Karpas-422 (cell line): ENCODE results near the gene TSPAN9. TPM values are rescaled to one million over a fixed set of nuclear protein-coding genes. Genes with fewer than 3 reads are reported as not detected.

Experiments used
- DNase-seq: peaks from one replicate; pipeline ENCODE4 v3.0.0-alpha.2; 2015
- H2AFZ ChIP-seq: fragments of 200-600 bp; sonication (generic); 2 replicates; pipeline ENCODE4 v1.6.1; 2014; ENCODE audit warnings: antibody characterized with exemption, low read length, mixed read lengths
- H3K27ac ChIP-seq: fragments of 200-600 bp; sonication (generic); 2 replicates; pipeline ENCODE4 v1.5.1; 2014; ENCODE audit warnings: mild to moderate bottlenecking, low read length, moderate library complexity
- H3K27me3 ChIP-seq: fragments of 200-600 bp; sonication (generic); 2 replicates; pipeline ENCODE4 v1.6.1; 2014; ENCODE audit warnings: low read length, mixed read lengths
- H3K36me3 ChIP-seq: fragments of 200-600 bp; sonication (generic); 2 replicates; pipeline ENCODE4 v1.6.1; 2014; ENCODE audit warnings: low read length, mixed read lengths; ENCODE audit not compliant: insufficient read depth
- H3K4me1 ChIP-seq: fragments of 200-600 bp; sonication (generic); 2 replicates; pipeline ENCODE4 v1.6.1; 2014; ENCODE audit warnings: mild to moderate bottlenecking, low read length, mixed read lengths
- H3K4me2 ChIP-seq: fragments of 200-600 bp; sonication (generic); 2 replicates; pipeline ENCODE4 v1.6.1; 2014; ENCODE audit warnings: low read length, low read depth, mild to moderate bottlenecking; ENCODE audit not compliant: poor library complexity, severe bottlenecking
- H3K4me3 ChIP-seq: fragments of 200-600 bp; sonication (generic); 2 replicates; pipeline ENCODE4 v1.5.1; 2014; ENCODE audit warnings: mild to moderate bottlenecking, antibody characterized with exemption, low read length, mixed read lengths
- H3K79me2 ChIP-seq: fragments of 200-600 bp; sonication (generic); 2 replicates; pipeline ENCODE4 v1.6.1; 2014; ENCODE audit warnings: mild to moderate bottlenecking, low read length, mixed read lengths
- H3K9ac ChIP-seq: fragments of 200-600 bp; sonication (generic); 2 replicates; pipeline ENCODE4 v1.6.0; 2014; ENCODE audit warnings: low read length
- H3K9me2 ChIP-seq: fragments of 200-600 bp; sonication (generic), shearing (Covaris generic); replicated peaks from 2 replicates; pipeline ENCODE4 v1.6.0; 2014; ENCODE audit warnings: mild to moderate bottlenecking, low read length, moderate library complexity; ENCODE audit not compliant: insufficient read depth
- H3K9me3 ChIP-seq: fragments of 300-700, 200-600 bp; sonication (generic); 2 replicates; pipeline ENCODE4 v1.6.1; 2014; ENCODE audit warnings: low read length, mixed read lengths
- H4K20me1 ChIP-seq: fragments of 200-600 bp; sonication (generic); 2 replicates; pipeline ENCODE4 v1.6.1; 2014; ENCODE audit warnings: mild to moderate bottlenecking, antibody characterized with exemption, low read length, low read depth; ENCODE audit not compliant: insufficient read depth
- total RNA-seq: library from RNA; depleted of rRNA; stranded (reverse); fragments of >200 nt; shearing (Covaris generic); gene quantifications from 2 replicates; pipeline ENCODE4 v1.2.3, GENCODE V29; 2014; ENCODE audit warnings: low replicate concordance

The TSPAN9 gene
- total RNA-seq, 1 experiment from 2014 or later = 2.0 TPM

DNA sequence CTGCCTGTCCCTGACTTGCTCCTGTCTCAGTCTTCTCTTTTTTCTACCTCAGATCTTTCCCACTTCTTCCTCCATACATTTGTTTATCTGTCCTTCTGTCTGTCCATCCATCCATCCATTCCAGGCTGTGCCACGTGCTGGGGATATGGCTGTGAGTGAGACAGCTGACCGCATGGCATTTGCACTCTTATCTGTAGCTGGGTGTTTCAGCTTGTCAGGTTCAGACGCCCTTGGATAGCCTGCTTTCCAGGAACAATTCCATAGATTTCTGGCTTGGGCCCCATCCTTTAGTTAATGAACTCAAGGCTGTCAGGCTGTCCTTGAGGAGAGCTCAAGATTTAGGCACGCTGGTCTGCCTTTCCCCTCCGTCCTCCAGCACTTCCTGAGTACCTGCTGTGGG, 116.6 kb downstream of the TSPAN9 start:
- no peak overlapping the region for H2AFZ ChIP-seq
- H3K4me2 ChIP-seq = no peak overlapping the region
- H3K36me3 ChIP-seq = no peaks in the 10 kb centered on the region
- no peak overlapping the region for H3K27ac ChIP-seq
- H3K9me3 ChIP-seq = no peaks in the 10 kb centered on the region
- H3K27me3 ChIP-seq = no peaks in the 10 kb centered on the region
- no peaks in the 10 kb centered on the region for H3K79me2 ChIP-seq
- no peaks in the 10 kb centered on the region for H4K20me1 ChIP-seq
- no peak overlapping the region for H3K4me3 ChIP-seq
- no peak for DNase-seq
- no peaks in the 10 kb centered on the region for H3K9me2 ChIP-seq
- H3K4me1 ChIP-seq = peaks cover 6% of the 10 kb centered on the region
- H3K9ac ChIP-seq = no peak overlapping the region

DNA sequence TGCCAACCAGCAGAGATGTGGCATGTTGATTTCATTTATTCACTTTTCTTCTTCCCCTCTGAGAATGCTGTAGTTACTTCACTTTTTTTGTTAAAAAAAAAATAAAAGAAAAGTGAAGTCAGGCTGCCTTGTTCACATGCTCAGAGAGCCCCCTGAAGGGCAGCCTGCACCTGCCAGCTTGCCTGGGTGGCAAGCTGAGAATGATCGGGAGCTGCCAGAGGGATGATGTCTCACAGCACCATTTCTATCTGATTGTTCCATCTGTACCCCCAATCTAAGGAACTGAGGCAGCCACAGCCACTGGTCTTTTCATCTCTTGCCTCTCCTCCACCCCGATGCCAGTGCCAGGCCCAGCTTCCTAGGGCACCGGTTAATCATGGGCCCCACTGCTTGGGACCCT, 118.2 kb downstream of the TSPAN9 start:
- no peaks in the 10 kb centered on the region for H3K4me1 ChIP-seq
- no peak overlapping the region for H3K4me2 ChIP-seq
- H2AFZ ChIP-seq = no peak overlapping the region
- H3K36me3 ChIP-seq = no peaks in the 10 kb centered on the region
- H3K27ac ChIP-seq = no peak overlapping the region
- DNase-seq = no peak
- no peak overlapping the region for H3K4me3 ChIP-seq
- no peaks in the 10 kb centered on the region for H3K79me2 ChIP-seq
- no peaks in the 10 kb centered on the region for H3K27me3 ChIP-seq
- H3K9me2 ChIP-seq = no peaks in the 10 kb centered on the region
- no peaks in the 10 kb centered on the region for H3K9me3 ChIP-seq
- H4K20me1 ChIP-seq = no peaks in the 10 kb centered on the region
- H3K9ac ChIP-seq = no peak overlapping the region

- no peaks in the 10 kb centered on the region for H3K4me1 ChIP-seq
- H3K4me2 ChIP-seq = no peak overlapping the region
- H3K9ac ChIP-seq = no peak overlapping the region
- H3K9me3 ChIP-seq = no peaks in the 10 kb centered on the region
- no peaks in the 10 kb centered on the region for H3K79me2 ChIP-seq
- H2AFZ ChIP-seq = no peak overlapping the region
- no peaks in the 10 kb centered on the region for H3K9me2 ChIP-seq
- H3K27me3 ChIP-seq = no peaks in the 10 kb centered on the region
- no peak for DNase-seq
- H3K4me3 ChIP-seq = no peak overlapping the region
- no peaks in the 10 kb centered on the region for H4K20me1 ChIP-seq
- no peak overlapping the region for H3K27ac ChIP-seq
- H3K36me3 ChIP-seq = no peaks in the 10 kb centered on the region
These were observed 118.8 kb downstream of the TSPAN9 start for GRCh38 chr12:3195859-3196483.

GRCh38 chr12:3196488-3196887, 119.3 kb downstream of the TSPAN9 start:
- Histone ChIP-seq H3K4me2 (no peak overlapping the region), H2AFZ (no peak overlapping the region), H3K9me3 (no peaks in the 10 kb centered on the region), H3K9me2 (no peaks in the 10 kb centered on the region), H3K27ac (no peak overlapping the region), H3K79me2 (no peaks in the 10 kb centered on the region), H3K36me3 (no peaks in the 10 kb centered on the region), H4K20me1 (no peaks in the 10 kb centered on the region), H3K9ac (no peak overlapping the region), H3K4me3 (no peak overlapping the region), H3K27me3 (no peaks in the 10 kb centered on the region), H3K4me1 (no peaks in the 10 kb centered on the region)
- DNase-seq = no peak

- no peaks in the 10 kb centered on the region for H3K9me3 ChIP-seq
- H3K4me3 ChIP-seq = no peak overlapping the region
- no peak overlapping the region for H3K27ac ChIP-seq
- H2AFZ ChIP-seq = no peak overlapping the region
- H3K36me3 ChIP-seq = no peaks in the 10 kb centered on the region
- no peaks in the 10 kb centered on the region for H3K9me2 ChIP-seq
- H3K9ac ChIP-seq = no peak overlapping the region
- DNase-seq = no peak
- H3K4me2 ChIP-seq = no peak overlapping the region
- no peaks in the 10 kb centered on the region for H4K20me1 ChIP-seq
- H3K79me2 ChIP-seq = no peaks in the 10 kb centered on the region
- no peaks in the 10 kb centered on the region for H3K27me3 ChIP-seq
- no peaks in the 10 kb centered on the region for H3K4me1 ChIP-seq
These were observed 120.1 kb downstream of the TSPAN9 start for GRCh38 chr12:3197131-3197818.

DNA sequence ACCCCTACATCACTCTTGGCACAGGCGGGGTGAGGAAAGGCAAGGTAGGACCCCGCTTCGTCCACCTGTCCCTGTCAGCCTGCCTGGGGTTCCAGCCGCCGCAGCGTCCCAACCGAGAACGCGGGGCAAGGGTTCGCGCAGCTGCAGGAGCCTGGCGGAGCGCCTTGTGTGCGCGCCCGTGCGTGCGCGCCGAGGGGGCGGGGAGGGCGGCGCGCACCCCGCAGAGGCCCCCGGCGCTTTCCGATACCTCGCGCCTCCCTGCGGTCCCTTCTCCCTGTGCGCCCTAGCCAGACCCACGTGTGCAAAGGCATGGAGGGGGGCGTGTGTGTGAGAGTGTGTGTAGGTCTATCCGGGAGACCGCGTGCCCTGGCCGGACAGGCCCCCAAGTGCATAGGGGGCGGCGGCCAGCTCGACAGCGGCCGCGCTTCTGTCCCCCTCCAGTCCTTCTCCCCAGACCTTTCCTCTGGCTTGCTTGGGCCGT, 122.4 kb downstream of the TSPAN9 start:
- H3K4me2 ChIP-seq = no peak overlapping the region
- no peak overlapping the region for H3K9ac ChIP-seq

DNA sequence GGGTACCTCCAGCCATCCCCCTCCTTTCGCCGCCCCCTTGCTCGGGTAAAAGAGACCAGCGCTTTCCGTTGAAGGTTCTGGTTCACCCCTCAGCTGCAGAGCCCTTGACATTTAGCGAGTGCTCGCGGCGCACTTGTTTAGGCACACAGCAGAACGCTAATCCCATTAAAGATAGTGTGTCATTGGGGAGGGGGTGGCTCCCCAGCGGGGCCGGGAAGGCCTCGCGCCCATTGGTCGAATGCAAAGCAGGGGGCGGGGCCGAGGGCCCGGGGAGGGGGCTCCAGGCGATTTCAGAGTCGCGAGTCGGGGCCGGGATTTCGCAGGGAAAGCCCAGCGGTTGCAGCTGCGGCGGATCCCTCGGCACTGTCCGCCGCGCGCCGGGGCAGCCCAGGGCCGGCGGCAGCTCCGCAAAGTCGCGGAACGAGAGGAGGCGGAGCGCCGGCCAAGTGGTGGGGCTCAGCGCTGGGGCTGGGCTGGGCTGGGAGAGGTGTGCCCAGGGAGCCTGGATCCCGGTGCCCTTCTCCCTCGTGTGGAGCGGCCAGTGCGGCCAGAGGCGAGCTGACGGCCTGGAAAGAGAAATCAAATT, 122.9 kb downstream of the TSPAN9 start:
- Histone ChIP-seq H3K9me3 (no peaks in the 10 kb centered on the region), H2AFZ (no peak overlapping the region), H3K4me2 (no peak overlapping the region), H3K9me2 (no peaks in the 10 kb centered on the region), H3K27me3 (no peaks in the 10 kb centered on the region), H3K9ac (no peak overlapping the region), H3K4me1 (no peaks in the 10 kb centered on the region), H3K27ac (no peak overlapping the region), H4K20me1 (peaks cover 4% of the 10 kb centered on the region; the same call in 1 of the 2 replicates), H3K79me2 (no peaks in the 10 kb centered on the region), H3K4me3 (no peak overlapping the region), H3K36me3 (no peaks in the 10 kb centered on the region)
- DNase-seq = no peak

More for the DNA sequence above, 122.4 kb downstream of the TSPAN9 start:
- no peak overlapping the region for H3K4me3 ChIP-seq
- no peak overlapping the region for H3K27ac ChIP-seq
- H3K27me3 ChIP-seq = no peaks in the 10 kb centered on the region
- H3K4me1 ChIP-seq = no peaks in the 10 kb centered on the region
- no peak for DNase-seq
- no peaks in the 10 kb centered on the region for H3K36me3 ChIP-seq
- H4K20me1 ChIP-seq = peaks cover 4% of the 10 kb centered on the region; the same call in 1 of the 2 replicates
- H3K79me2 ChIP-seq = no peaks in the 10 kb centered on the region
- no peaks in the 10 kb centered on the region for H3K9me3 ChIP-seq
- no peak overlapping the region for H2AFZ ChIP-seq
- no peaks in the 10 kb centered on the region for H3K9me2 ChIP-seq

DNA sequence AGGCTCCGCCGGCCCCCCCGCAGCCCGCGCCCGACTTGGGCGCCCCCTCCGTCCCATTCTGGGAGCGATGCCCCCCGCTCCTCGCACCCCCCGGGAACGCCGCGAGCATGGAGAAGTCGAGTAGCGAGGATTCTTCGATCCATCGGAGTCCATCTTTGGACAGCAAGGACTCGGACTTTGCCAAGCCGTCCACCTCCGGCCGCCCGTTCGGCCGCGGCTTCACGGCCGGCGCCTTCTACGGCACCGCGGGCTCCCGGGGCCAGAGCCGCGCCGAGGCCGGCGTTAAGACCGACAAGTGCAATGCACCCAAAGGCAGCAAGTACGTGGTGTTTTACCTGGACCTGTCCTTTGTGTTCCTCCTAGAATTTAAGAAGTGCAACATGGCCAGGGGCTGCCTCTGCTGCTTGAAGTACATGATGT, 123.6 kb downstream of the TSPAN9 start:
- no peaks in the 10 kb centered on the region for H3K27me3 ChIP-seq
- no peaks in the 10 kb centered on the region for H3K9me3 ChIP-seq
- H3K27ac ChIP-seq = no peak overlapping the region
- H2AFZ ChIP-seq = no peak overlapping the region
- H3K9ac ChIP-seq = no peak overlapping the region
- no peak overlapping the region for H3K4me3 ChIP-seq
- no peak for DNase-seq
- no peaks in the 10 kb centered on the region for H3K9me2 ChIP-seq
- H3K4me2 ChIP-seq = no peak overlapping the region
- H4K20me1 ChIP-seq = peaks cover 4% of the 10 kb centered on the region; the same call in 1 of the 2 replicates
- no peaks in the 10 kb centered on the region; the same call in 1 of the 2 replicates for H3K4me1 ChIP-seq
- H3K79me2 ChIP-seq = no peaks in the 10 kb centered on the region
- no peaks in the 10 kb centered on the region for H3K36me3 ChIP-seq
